ENCODE measurements around the gene TEX13C. TPM values are rescaled to one million over a fixed set of nuclear protein-coding genes. Genes with fewer than 3 reads are reported as not detected.

Gene TEX13C
- total and polyA plus RNA-seq, 4 donors = not detected

DNA sequence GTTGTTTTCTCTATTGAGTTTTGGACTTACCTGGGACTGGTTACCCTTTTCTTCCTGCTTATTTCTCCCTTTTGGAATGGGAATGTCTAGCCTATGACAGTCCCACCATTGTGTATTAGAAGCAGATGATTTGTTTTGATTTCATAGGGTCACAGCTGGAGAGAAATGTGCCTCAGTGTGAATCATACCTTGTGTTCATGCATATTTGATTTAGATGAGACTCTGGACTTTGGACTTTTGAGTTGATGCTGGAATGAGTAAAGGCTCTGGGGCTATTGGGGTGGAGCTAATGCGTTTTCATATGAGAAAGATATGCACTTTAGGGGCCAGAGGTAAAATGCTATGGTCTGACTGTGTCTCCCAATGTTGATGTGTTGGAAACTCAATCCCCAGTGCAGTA, 30.5 kb upstream of the TEX13C start:
- H3K9me3 ChIP-seq (ENCODE audit: control insufficient read depth in 4 of 4, insufficient read depth in 3 of 4, low read length in 3 of 4) = no peaks in the 10 kb centered on the region
- no peak for DNase-seq
- H3K9ac ChIP-seq (ENCODE audit: insufficient read depth in 1 of 2, low read length in 2 of 2) = no peak overlapping the region
- 56 to 92% methylated on average over 1 of the region's 1 CpG for WGBS, 2 donors
- H3K27me3 ChIP-seq (ENCODE audit: control insufficient read depth in 3 of 3, insufficient read depth in 3 of 3, low read length in 2 of 3) = no peaks in the 10 kb centered on the region
- no peak for ATAC-seq (ENCODE audit: insufficient read depth, low FRiP score)
- H3K4me3 ChIP-seq = no peak overlapping the region
- peaks cover 0 to 1% (median 0%) of the 10 kb centered on the region in 5 donors for H3K4me1 ChIP-seq (ENCODE audit: control insufficient read depth in 5 of 5, insufficient read depth in 5 of 5, low read length in 5 of 5)
- no peak overlapping the region for H3K27ac ChIP-seq (ENCODE audit: low read depth in 1 of 2, low read length in 1 of 2)
- H3K36me3 ChIP-seq (ENCODE audit: control insufficient read depth in 4 of 4, insufficient read depth in 4 of 4, low read length in 4 of 4) = no peaks in the 10 kb centered on the region
- TF ChIP-seq, protein P1, sequence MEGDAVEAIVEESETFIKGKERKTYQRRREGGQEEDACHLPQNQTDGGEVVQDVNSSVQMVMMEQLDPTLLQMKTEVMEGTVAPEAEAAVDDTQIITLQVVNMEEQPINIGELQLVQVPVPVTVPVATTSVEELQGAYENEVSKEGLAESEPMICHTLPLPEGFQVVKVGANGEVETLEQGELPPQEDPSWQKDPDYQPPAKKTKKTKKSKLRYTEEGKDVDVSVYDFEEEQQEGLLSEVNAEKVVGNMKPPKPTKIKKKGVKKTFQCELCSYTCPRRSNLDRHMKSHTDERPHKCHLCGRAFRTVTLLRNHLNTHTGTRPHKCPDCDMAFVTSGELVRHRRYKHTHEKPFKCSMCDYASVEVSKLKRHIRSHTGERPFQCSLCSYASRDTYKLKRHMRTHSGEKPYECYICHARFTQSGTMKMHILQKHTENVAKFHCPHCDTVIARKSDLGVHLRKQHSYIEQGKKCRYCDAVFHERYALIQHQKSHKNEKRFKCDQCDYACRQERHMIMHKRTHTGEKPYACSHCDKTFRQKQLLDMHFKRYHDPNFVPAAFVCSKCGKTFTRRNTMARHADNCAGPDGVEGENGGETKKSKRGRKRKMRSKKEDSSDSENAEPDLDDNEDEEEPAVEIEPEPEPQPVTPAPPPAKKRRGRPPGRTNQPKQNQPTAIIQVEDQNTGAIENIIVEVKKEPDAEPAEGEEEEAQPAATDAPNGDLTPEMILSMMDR (IDR thresholded peaks at IDR 0.05; ENCODE audit: control extremely low read depth, extremely low read depth) = no peak

DNA sequence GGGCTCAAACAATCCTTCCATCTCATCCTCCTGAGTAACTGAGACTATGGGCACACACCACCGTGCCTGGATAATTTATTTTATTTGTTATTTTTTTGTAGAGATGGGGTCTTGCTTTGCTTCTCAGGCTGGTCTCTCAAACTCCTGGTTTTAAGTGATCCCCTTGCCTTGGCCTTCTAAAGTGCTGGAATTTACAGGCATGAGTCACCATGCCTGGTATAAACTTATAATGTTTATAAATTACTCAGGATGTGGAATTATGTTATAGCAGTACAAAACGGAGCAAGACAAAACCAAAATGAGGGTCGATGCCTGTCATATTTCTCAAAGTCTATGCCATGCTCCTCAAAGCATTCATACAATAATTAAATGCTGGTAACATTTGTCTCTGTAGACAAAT, 29.8 kb upstream of the TEX13C start:
- H3K27me3 ChIP-seq (ENCODE audit: control insufficient read depth in 3 of 3, insufficient read depth in 3 of 3, low read length in 2 of 3) = no peaks in the 10 kb centered on the region
- DNase-seq = no peak
- 71 to 84% methylated on average over 3 of the region's 3 CpGs for WGBS, 2 donors
- TF ChIP-seq, protein P1 (IDR thresholded peaks at IDR 0.05; ENCODE audit: control extremely low read depth, extremely low read depth) = no peak
- no peak overlapping the region for H3K27ac ChIP-seq (ENCODE audit: low read depth in 1 of 2, low read length in 1 of 2)
- H3K4me3 ChIP-seq = no peak overlapping the region
- H3K4me1 ChIP-seq (ENCODE audit: control insufficient read depth in 5 of 5, insufficient read depth in 5 of 5, low read length in 5 of 5) = peaks cover 0 to 1% (median 0%) of the 10 kb centered on the region in 5 donors
- no peaks in the 10 kb centered on the region for H3K36me3 ChIP-seq (ENCODE audit: control insufficient read depth in 4 of 4, insufficient read depth in 4 of 4, low read length in 4 of 4)
- H3K9me3 ChIP-seq (ENCODE audit: control insufficient read depth in 4 of 4, insufficient read depth in 3 of 4, low read length in 3 of 4) = no peaks in the 10 kb centered on the region
- no peak for ATAC-seq (ENCODE audit: insufficient read depth, low FRiP score)
- no peak overlapping the region for H3K9ac ChIP-seq (ENCODE audit: insufficient read depth in 1 of 2, low read length in 2 of 2)

DNA sequence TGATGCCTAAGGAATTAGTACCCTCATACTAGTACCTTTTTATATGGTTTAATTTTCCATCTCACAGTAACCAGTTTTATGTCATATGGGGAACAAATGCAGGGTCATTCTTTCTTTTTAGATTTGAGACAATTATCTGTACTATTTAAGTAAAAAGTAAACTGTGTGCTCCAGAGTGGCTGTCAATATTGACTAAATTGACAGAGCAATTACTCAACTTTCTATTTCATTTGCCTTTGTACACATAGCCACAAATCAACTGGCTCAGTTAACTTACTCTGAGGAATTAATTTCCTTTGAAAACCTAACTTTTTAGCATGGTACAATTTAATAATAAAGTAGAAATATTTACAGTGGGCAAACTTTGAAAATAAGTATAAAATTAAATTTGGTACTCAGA, 28.5 kb upstream of the TEX13C start:
- H3K36me3 ChIP-seq (ENCODE audit: control insufficient read depth in 4 of 4, insufficient read depth in 4 of 4, low read length in 4 of 4) = no peaks in the 10 kb centered on the region
- TF ChIP-seq, protein P1 (IDR thresholded peaks at IDR 0.05; ENCODE audit: control extremely low read depth, extremely low read depth) = no peak
- H3K4me1 ChIP-seq (ENCODE audit: control insufficient read depth in 5 of 5, insufficient read depth in 5 of 5, low read length in 5 of 5) = peaks cover 0 to 1% (median 0%) of the 10 kb centered on the region in 5 donors
- no peak overlapping the region for H3K4me3 ChIP-seq
- no peak overlapping the region for H3K27ac ChIP-seq (ENCODE audit: low read depth in 1 of 2, low read length in 1 of 2)
- no peak for DNase-seq
- H3K9me3 ChIP-seq (ENCODE audit: control insufficient read depth in 4 of 4, insufficient read depth in 3 of 4, low read length in 3 of 4) = no peaks in the 10 kb centered on the region
- ATAC-seq (ENCODE audit: insufficient read depth, low FRiP score) = no peak
- no peaks in the 10 kb centered on the region for H3K27me3 ChIP-seq (ENCODE audit: control insufficient read depth in 3 of 3, insufficient read depth in 3 of 3, low read length in 2 of 3)
- H3K9ac ChIP-seq (ENCODE audit: insufficient read depth in 1 of 2, low read length in 2 of 2) = no peak overlapping the region

Data from lung (tissue), 12 donors.